HCT116 (cell line): Measurements from ENCODE around the gene YWHAE. TPM values are rescaled to one million over a fixed set of nuclear protein-coding genes. Genes with fewer than 3 reads are reported as not detected.

Experiments
- ATAC-seq: fragments of 200-7000 bp; cut with Tn5 transposase; 2 replicates; pipeline ENCODE4 v1.9.1; 2020; ENCODE audit warnings: mild to moderate bottlenecking, moderate library complexity
- BruUV-seq: library from RNA; stranded (reverse); fragments of 400-500 nt; replicated peaks from 2 replicates; lab custom pipeline; 2021; lab: Mats Ljungman, UMichigan
- CTCF ChIA-PET: fragments of 300-600 bp; sonication (Branson Sonifier 250); formaldehyde crosslinking; loops from one replicate; lab custom pipeline; 2021; ENCODE audit warnings: antibody characterized with exemption; lab: Charles Lee
- POLR2A ChIA-PET: fragments of 300-600, 350-600 bp; sonication (Branson Sonifier 250); formaldehyde crosslinking; loops from one replicate; lab custom pipeline; 2021; ENCODE audit warnings: antibody characterized with exemption; lab: Charles Lee
- RAD21 ChIA-PET, 2 experiments: fragments of 300-600 bp; sonication (Branson Sonifier 250); formaldehyde crosslinking; loops; one replicate each; lab custom pipeline; 2023; ENCODE audit warnings: low total read pairs in 2 of 2; ENCODE audit not compliant: uncharacterized antibody in 2 of 2, unreplicated experiment in 2 of 2, low non-redundant PET in 1 of 2; lab: Charles Lee
- DNase-seq: peaks from one replicate; pipeline ENCODE4 v3.0.0-alpha.2; 2010; ENCODE audit warnings: low read depth, low spot score
- H2AFZ ChIP-seq: fragments of 200-600 bp; shearing (Covaris generic), sonication (generic); 2 replicates; pipeline ENCODE4 v1.6.1; 2017; ENCODE audit warnings: low read depth, mixed run types, mixed read lengths, antibody characterized with exemption, low read length; ENCODE audit not compliant: poor library complexity, severe bottlenecking
- H3K27ac ChIP-seq: 2 replicates; pipeline ENCODE4 v1.5.1; 2012; ENCODE audit warnings: low read depth, low read length
- H3K27me3 ChIP-seq: fragments of 200-600 bp; sonication (generic); 2 replicates; pipeline ENCODE4 v1.6.1; 2016; ENCODE audit warnings: mixed run types, low read length, mixed read lengths; ENCODE audit not compliant: insufficient read depth
- H3K36me3 ChIP-seq, 2 experiments: fragments of 200-500 bp in 1 of 2; fragments of 200-600 bp in 1 of 2; sonication (Bioruptor generic) in 1 of 2; sonication (generic) in 1 of 2; 2 replicates each; pipeline versions ENCODE4 v1.5.1 to v1.6.1; 2014 to 2016; ENCODE audit warnings: low read length in 2 of 2, inconsistent platforms in 1 of 2, mixed read lengths in 1 of 2, mixed run types in 1 of 2; ENCODE audit not compliant: insufficient read depth in 2 of 2, control insufficient read depth in 1 of 2
- H3K4me1 ChIP-seq, 2 experiments: fragments of 200-600 bp in 1 of 2; sonication (generic) in 1 of 2; 2 replicates each; pipeline versions ENCODE4 v1.5.1 to v1.6.1; 2012 to 2017; ENCODE audit warnings: low read length in 2 of 2, inconsistent platforms in 1 of 2, mild to moderate bottlenecking in 1 of 2, mixed read lengths in 1 of 2, mixed run types in 1 of 2, moderate library complexity in 1 of 2; ENCODE audit not compliant: insufficient read depth in 2 of 2, control insufficient read depth in 1 of 2
- H3K4me2 ChIP-seq: fragments of 200-600 bp; sonication (generic); 2 replicates; pipeline ENCODE4 v1.6.1; 2017; ENCODE audit warnings: mixed run types, low read length, mixed read lengths
- H3K4me3 ChIP-seq, 2 experiments: fragments of 200-600 bp in 1 of 2; sonication (generic) in 1 of 2; replicated peaks in 1 of 2; 2 replicates each; pipeline ENCODE4 v1.5.1; 2011 to 2016; ENCODE audit warnings: low read length in 2 of 2, control low read depth in 1 of 2, low read depth in 1 of 2, mild to moderate bottlenecking in 1 of 2, mixed read lengths in 1 of 2, mixed run types in 1 of 2
- H3K79me2 ChIP-seq: fragments of 200-600 bp; sonication (generic); 2 replicates; pipeline ENCODE4 v1.6.1; 2017; ENCODE audit warnings: mild to moderate bottlenecking, mixed run types, low read length, moderate library complexity, mixed read lengths; ENCODE audit not compliant: insufficient read depth
- H3K9ac ChIP-seq: fragments of 200-600 bp; sonication (generic); 2 replicates; pipeline ENCODE4 v1.6.1; 2016; ENCODE audit warnings: low read length, mixed read lengths
- H3K9me2 ChIP-seq: fragments of 200-600 bp; sonication (generic), shearing (Covaris generic); 2 replicates; pipeline ENCODE4 v1.6.1; 2017; ENCODE audit warnings: mixed run types, mild to moderate bottlenecking, moderate library complexity; ENCODE audit not compliant: insufficient read depth
- H3K9me3 ChIP-seq, 2 experiments: fragments of 200-500 bp in 1 of 2; fragments of 200-600 bp in 1 of 2; sonication (Bioruptor generic) in 1 of 2; sonication (generic) in 1 of 2; 2 replicates each; pipeline ENCODE4 v1.6.1; 2014 to 2017; ENCODE audit warnings: low read length in 2 of 2, mixed read lengths in 2 of 2, inconsistent platforms in 1 of 2, low read depth in 1 of 2, mild to moderate bottlenecking in 1 of 2, mixed run types in 1 of 2, moderate library complexity in 1 of 2; ENCODE audit not compliant: control insufficient read depth in 1 of 2, insufficient read depth in 1 of 2
- H4K20me1 ChIP-seq: fragments of 200-600 bp; sonication (generic), shearing (Covaris generic); 2 replicates; pipeline ENCODE4 v1.6.1; 2017; ENCODE audit warnings: mixed run types, mild to moderate bottlenecking, moderate library complexity; ENCODE audit not compliant: insufficient read depth
- CEBPB ChIP-seq: IDR thresholded peaks from 2 replicates; pipeline ENCODE4 v1.6.1; 2012; ENCODE audit warnings: low read depth
- CTCF ChIP-seq, 3 experiments: fragments of 200-600 bp in 1 of 3; sonication (generic) in 1 of 3; IDR thresholded peaks in 2 of 3; conservative IDR thresholded peaks in 1 of 3; 2 replicates each; pipeline ENCODE4 v1.5.1; 2012 to 2017; ENCODE audit warnings: low read depth in 2 of 3, low read length in 2 of 3, antibody characterized with exemption in 1 of 3, borderline replicate concordance in 1 of 3, control low read depth in 1 of 3, mild to moderate bottlenecking in 1 of 3, mixed read lengths in 1 of 3, mixed run types in 1 of 3, moderate library complexity in 1 of 3; ENCODE audit not compliant: insufficient read depth in 1 of 3
- EGR1 ChIP-seq: IDR thresholded peaks from 2 replicates; pipeline ENCODE4 v1.6.1; 2012; ENCODE audit warnings: low read depth
- ELF1 ChIP-seq: IDR thresholded peaks from 2 replicates; pipeline ENCODE4 v1.6.1; 2012; ENCODE audit warnings: low read depth, borderline replicate concordance
- EZH2 ChIP-seq: fragments of 200-600 bp; sonication (generic); IDR thresholded peaks from 2 replicates; pipeline ENCODE4 v1.6.1; 2017; ENCODE audit warnings: antibody characterized with exemption, mixed run types
- FOSL1 ChIP-seq: IDR thresholded peaks from 2 replicates; pipeline ENCODE4 v1.6.1; 2012; ENCODE audit warnings: low read depth
- POLR2A ChIP-seq: IDR thresholded peaks from 2 replicates; pipeline ENCODE4 v1.7.0; 2011; ENCODE audit warnings: borderline replicate concordance; ENCODE audit not compliant: insufficient read depth, insufficient read length; ENCODE audit errors: extremely low read depth
- SP1 ChIP-seq: IDR thresholded peaks from 2 replicates; pipeline ENCODE4 v1.6.1; 2012; ENCODE audit warnings: low read depth
- SRF ChIP-seq: IDR thresholded peaks from 2 replicates; pipeline ENCODE4 v1.6.1; 2012; ENCODE audit warnings: low read depth
- YY1 ChIP-seq: IDR thresholded peaks from 2 replicates; pipeline ENCODE4 v1.6.1; 2011; ENCODE audit warnings: low read length, low read depth, moderate library complexity, mild to moderate bottlenecking; ENCODE audit not compliant: insufficient replicate concordance; ENCODE audit errors: extremely low read depth
- ZFX ChIP-seq: fragments of 450-650 bp; IDR thresholded peaks from 2 replicates; pipeline ENCODE4 v1.6.1; 2017
- ZNF274 ChIP-seq: fragments of 200-500 bp; sonication (Bioruptor generic); IDR thresholded peaks from 2 replicates; pipeline ENCODE4 v1.6.1; 2014; ENCODE audit warnings: mild to moderate bottlenecking, low read depth, low read length, inconsistent platforms
- intact Hi-C: fragments of 100-400 bp; cut with micrococcal nuclease; formaldehyde crosslinking; loops from 2 replicates; pipeline ENCODE4 v1.10.0; 2022
- total RNA-seq: library from RNA; stranded (reverse); gene quantifications from one replicate; pipeline ENCODE4 v1.2.1, GENCODE V29; 2021; ENCODE audit not compliant: unreplicated experiment
- TF ChIP-seq, protein P1 (sequence below): IDR thresholded peaks from 2 replicates; pipeline ENCODE4 v1.6.1; 2012
- TF ChIP-seq, protein P2 (sequence below): IDR thresholded peaks from 2 replicates; pipeline ENCODE4 v1.6.1; 2012
- TF ChIP-seq, protein P3 (sequence below): IDR thresholded peaks from 2 replicates; pipeline ENCODE4 v1.6.1; 2012; ENCODE audit warnings: low read depth

The YWHAE gene
- total RNA-seq, 1 experiment from 2014 or later, result 735 TPM

- no peak for ATAC-seq
- TF ChIP-seq FOSL1 (no peak), POLR2A (no peak), SP1 (no peak)
- Histone ChIP-seq H3K9ac (no peak overlapping the region), H3K27ac (no peak overlapping the region), H3K9me3 (no peaks in the 10 kb centered on the region), H3K4me1 (peaks cover 29 to 76% of the 10 kb centered on the region in 2 experiments), H3K36me3 (no peaks in the 10 kb centered on the region), H3K4me2 (no peak overlapping the region), H3K9me2 (no peaks in the 10 kb centered on the region), H4K20me1 (peaks cover 59% of the 10 kb centered on the region), H3K4me3 (no peak overlapping the region), H3K27me3 (no peaks in the 10 kb centered on the region), H2AFZ (no peak overlapping the region), H3K79me2 (peaks cover 99% of the 10 kb centered on the region)
- BruUV-seq, result no TSS peak
- CTCF ChIA-PET, result interaction anchor here (3.8 kb wide), 1 partner anchor 19 kb away, joined by 13 read pairs; no protein-coding TSS in a partner anchor
- intact Hi-C loops, result no loop called here
- POLR2A ChIA-PET, result no interaction called here
- no peak for DNase-seq
- RAD21 ChIA-PET, result no interaction called here
Observed at GRCh38 chr17:1384905-1385435, 15.1 kb downstream of the YWHAE start.

DNA sequence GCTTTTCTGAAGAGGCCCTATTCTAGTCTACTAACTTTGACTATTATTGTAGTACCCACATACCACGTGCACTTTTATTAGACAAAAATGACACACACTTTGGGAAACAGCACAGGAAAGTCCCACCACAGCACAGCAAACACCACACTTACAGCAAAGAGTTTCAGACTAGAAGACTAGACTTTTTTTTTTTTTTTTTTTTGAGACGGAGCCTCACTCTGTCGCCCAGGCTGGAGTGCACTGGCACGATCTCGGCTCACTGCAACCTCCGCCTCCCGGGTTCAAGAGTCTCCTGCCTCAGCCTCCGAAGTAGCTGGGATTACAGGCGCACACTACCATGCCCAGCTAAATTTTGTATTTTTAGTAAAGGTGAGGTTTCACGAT, 20.1 kb downstream of the YWHAE start:
- BruUV-seq, result no TSS peak
- RAD21 ChIA-PET, result no interaction called here
- no peaks in the 10 kb centered on the region for H3K27me3 ChIP-seq
- no peak overlapping the region for H3K4me2 ChIP-seq
- H3K4me1 ChIP-seq, result peaks cover 16 to 50% of the 10 kb centered on the region in 2 experiments
- H4K20me1 ChIP-seq, result peaks cover 70% of the 10 kb centered on the region
- H3K79me2 ChIP-seq, result peaks cover 99% of the 10 kb centered on the region
- CTCF ChIA-PET, result interaction anchor here (1.1 to 1.7 kb wide), 2 partner anchors 14 to 322 kb away, joined by 3 to 11 read pairs; no protein-coding TSS in a partner anchor
- no peak overlapping the region for H3K27ac ChIP-seq
- H2AFZ ChIP-seq, result no peak overlapping the region
- intact Hi-C loops, result no loop called here
- no peaks in the 10 kb centered on the region for H3K9me2 ChIP-seq
- POLR2A ChIA-PET, result interaction anchor here (1.0 to 1.1 kb wide), 2 partner anchors 8 to 14 kb away, joined by 3 read pairs; no protein-coding TSS in a partner anchor
- DNase-seq (no peak), ATAC-seq (no peak)
- peaks cover 0 to 2% of the 10 kb centered on the region in 2 experiments; a peak in 2 of 4 replicates for H3K36me3 ChIP-seq
- H3K4me3 ChIP-seq, result no peak overlapping the region
- no peaks in the 10 kb centered on the region for H3K9me3 ChIP-seq
- no peak overlapping the region for H3K9ac ChIP-seq
- TF ChIP-seq EGR1, result no peak
- no peak for TF ChIP-seq EZH2
- TF ChIP-seq YY1, result no peak
- no peak for TF ChIP-seq SRF
- TF ChIP-seq SP1, result no peak
- TF ChIP-seq, protein P1, sequence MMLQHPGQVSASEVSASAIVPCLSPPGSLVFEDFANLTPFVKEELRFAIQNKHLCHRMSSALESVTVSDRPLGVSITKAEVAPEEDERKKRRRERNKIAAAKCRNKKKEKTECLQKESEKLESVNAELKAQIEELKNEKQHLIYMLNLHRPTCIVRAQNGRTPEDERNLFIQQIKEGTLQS, result no peak
- no peak for TF ChIP-seq ZNF274
- TF ChIP-seq ZFX, result no peak
- no peak for TF ChIP-seq CEBPB
- TF ChIP-seq, protein P2, sequence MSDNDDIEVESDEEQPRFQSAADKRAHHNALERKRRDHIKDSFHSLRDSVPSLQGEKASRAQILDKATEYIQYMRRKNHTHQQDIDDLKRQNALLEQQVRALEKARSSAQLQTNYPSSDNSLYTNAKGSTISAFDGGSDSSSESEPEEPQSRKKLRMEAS, result no peak
- no peak for TF ChIP-seq POLR2A
- TF ChIP-seq, protein P3, sequence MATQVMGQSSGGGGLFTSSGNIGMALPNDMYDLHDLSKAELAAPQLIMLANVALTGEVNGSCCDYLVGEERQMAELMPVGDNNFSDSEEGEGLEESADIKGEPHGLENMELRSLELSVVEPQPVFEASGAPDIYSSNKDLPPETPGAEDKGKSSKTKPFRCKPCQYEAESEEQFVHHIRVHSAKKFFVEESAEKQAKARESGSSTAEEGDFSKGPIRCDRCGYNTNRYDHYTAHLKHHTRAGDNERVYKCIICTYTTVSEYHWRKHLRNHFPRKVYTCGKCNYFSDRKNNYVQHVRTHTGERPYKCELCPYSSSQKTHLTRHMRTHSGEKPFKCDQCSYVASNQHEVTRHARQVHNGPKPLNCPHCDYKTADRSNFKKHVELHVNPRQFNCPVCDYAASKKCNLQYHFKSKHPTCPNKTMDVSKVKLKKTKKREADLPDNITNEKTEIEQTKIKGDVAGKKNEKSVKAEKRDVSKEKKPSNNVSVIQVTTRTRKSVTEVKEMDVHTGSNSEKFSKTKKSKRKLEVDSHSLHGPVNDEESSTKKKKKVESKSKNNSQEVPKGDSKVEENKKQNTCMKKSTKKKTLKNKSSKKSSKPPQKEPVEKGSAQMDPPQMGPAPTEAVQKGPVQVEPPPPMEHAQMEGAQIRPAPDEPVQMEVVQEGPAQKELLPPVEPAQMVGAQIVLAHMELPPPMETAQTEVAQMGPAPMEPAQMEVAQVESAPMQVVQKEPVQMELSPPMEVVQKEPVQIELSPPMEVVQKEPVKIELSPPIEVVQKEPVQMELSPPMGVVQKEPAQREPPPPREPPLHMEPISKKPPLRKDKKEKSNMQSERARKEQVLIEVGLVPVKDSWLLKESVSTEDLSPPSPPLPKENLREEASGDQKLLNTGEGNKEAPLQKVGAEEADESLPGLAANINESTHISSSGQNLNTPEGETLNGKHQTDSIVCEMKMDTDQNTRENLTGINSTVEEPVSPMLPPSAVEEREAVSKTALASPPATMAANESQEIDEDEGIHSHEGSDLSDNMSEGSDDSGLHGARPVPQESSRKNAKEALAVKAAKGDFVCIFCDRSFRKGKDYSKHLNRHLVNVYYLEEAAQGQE, result no peak
- TF ChIP-seq CTCF (IDR thresholded peaks at IDR 0.05 in 2 of 3, conservative IDR thresholded peaks at IDR 0.05 in 1 of 3; ENCODE audit: borderline replicate concordance in 1 of 3, insufficient read depth in 1 of 3, low read depth in 2 of 3, low read length in 2 of 3), result no peak
- no peak for TF ChIP-seq ELF1
